Ishikawa (cell line): ENCODE measurements around the gene HOMER2.

Experiments
- EGR1 ChIP-seq: IDR thresholded peaks from 2 replicates; pipeline ENCODE4 v1.6.1; 2012
- RAD21 ChIP-seq: IDR thresholded peaks from 2 replicates; pipeline ENCODE4 v1.6.1; 2012; ENCODE audit warnings: low read depth
- TAF1 ChIP-seq: IDR thresholded peaks from 2 replicates; pipeline ENCODE4 v1.6.1; 2012; ENCODE audit warnings: low read depth, mild to moderate bottlenecking
- TF ChIP-seq, protein P1 (sequence below): IDR thresholded peaks from 2 replicates; pipeline ENCODE4 v1.6.1; 2012; ENCODE audit warnings: low read depth, mild to moderate bottlenecking

DNA sequence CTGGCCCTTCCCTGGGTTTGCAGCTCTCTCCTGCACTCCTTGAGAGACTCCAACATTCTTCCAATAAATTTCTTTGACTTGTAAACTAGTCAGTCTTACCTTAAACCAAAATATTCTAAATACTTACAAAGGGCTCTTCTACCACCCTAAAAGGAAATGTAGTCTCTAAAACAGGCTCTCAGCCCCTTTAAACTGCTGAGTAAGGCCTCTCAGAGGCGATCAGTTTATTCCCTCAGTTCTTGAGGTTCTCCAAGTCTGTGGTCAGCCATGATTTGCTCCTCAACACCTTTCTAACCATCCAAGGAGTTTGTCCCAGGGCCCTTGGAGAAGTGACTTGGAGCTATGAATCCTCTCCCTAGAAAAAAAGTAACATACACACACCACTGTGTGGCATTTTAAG is 78.3 kb downstream of the HOMER2 start:
- no peak for TF ChIP-seq TAF1
- TF ChIP-seq RAD21, result no peak
- TF ChIP-seq, protein P1, sequence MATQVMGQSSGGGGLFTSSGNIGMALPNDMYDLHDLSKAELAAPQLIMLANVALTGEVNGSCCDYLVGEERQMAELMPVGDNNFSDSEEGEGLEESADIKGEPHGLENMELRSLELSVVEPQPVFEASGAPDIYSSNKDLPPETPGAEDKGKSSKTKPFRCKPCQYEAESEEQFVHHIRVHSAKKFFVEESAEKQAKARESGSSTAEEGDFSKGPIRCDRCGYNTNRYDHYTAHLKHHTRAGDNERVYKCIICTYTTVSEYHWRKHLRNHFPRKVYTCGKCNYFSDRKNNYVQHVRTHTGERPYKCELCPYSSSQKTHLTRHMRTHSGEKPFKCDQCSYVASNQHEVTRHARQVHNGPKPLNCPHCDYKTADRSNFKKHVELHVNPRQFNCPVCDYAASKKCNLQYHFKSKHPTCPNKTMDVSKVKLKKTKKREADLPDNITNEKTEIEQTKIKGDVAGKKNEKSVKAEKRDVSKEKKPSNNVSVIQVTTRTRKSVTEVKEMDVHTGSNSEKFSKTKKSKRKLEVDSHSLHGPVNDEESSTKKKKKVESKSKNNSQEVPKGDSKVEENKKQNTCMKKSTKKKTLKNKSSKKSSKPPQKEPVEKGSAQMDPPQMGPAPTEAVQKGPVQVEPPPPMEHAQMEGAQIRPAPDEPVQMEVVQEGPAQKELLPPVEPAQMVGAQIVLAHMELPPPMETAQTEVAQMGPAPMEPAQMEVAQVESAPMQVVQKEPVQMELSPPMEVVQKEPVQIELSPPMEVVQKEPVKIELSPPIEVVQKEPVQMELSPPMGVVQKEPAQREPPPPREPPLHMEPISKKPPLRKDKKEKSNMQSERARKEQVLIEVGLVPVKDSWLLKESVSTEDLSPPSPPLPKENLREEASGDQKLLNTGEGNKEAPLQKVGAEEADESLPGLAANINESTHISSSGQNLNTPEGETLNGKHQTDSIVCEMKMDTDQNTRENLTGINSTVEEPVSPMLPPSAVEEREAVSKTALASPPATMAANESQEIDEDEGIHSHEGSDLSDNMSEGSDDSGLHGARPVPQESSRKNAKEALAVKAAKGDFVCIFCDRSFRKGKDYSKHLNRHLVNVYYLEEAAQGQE, result no peak
- no peak for TF ChIP-seq EGR1
